Measurements from ENCODE around the gene LDB3. TPM values are rescaled to one million over a fixed set of nuclear protein-coding genes. Genes with fewer than 3 reads are reported as not detected.

The LDB3 gene
- total and polyA plus RNA-seq, 9 of the 15 experiments (the other 6 are each of a cell fraction or from before 2014, with no cell fraction given): 0.03 TPM; not detected in 8

DNA sequence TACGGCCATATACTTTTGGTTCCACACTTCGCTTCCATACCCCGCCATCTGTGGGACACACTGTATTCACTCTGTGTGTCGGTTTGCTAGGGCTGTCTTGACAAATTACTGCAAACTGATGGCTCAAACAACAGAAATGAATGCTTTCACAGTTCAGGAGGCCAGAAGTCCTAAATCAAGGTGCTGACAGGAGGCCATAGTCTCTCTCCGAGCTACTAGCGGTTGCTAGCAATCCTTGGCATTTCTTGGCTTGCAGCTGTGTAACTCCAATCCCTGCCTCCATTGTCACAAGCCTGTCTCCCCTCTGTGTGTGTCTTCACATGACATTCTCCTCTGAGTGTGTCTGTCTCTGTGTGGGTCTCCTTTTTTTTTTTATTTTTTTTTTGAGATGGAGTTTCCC lies 59.2 kb downstream of the LDB3 start (continued):
- TF ChIP-seq ETS2 (tag; IDR thresholded peaks at IDR 0.05; ENCODE audit: borderline replicate concordance, poor library complexity, severe bottlenecking): no peak
- TF ChIP-seq, protein P1, sequence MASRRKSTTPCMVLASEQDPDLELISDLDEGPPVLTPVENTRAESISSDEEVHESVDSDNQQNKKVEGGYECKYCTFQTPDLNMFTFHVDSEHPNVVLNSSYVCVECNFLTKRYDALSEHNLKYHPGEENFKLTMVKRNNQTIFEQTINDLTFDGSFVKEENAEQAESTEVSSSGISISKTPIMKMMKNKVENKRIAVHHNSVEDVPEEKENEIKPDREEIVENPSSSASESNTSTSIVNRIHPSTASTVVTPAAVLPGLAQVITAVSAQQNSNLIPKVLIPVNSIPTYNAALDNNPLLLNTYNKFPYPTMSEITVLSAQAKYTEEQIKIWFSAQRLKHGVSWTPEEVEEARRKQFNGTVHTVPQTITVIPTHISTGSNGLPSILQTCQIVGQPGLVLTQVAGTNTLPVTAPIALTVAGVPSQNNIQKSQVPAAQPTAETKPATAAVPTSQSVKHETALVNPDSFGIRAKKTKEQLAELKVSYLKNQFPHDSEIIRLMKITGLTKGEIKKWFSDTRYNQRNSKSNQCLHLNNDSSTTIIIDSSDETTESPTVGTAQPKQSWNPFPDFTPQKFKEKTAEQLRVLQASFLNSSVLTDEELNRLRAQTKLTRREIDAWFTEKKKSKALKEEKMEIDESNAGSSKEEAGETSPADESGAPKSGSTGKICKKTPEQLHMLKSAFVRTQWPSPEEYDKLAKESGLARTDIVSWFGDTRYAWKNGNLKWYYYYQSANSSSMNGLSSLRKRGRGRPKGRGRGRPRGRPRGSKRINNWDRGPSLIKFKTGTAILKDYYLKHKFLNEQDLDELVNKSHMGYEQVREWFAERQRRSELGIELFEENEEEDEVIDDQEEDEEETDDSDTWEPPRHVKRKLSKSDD (conservative IDR thresholded peaks at IDR 0.05; ENCODE audit: low read length): no peak
- no peak for TF ChIP-seq RBFOX2 (IDR thresholded peaks at IDR 0.05; ENCODE audit: low read depth, low read length)
- no peak for TF ChIP-seq SPI1 (IDR thresholded peaks at IDR 0.05; ENCODE audit: borderline replicate concordance, low read depth, low read length)
- TF ChIP-seq HMGXB4 (CRISPR knock-in tag; IDR thresholded peaks at IDR 0.05): no peak
- TF ChIP-seq, protein P2, sequence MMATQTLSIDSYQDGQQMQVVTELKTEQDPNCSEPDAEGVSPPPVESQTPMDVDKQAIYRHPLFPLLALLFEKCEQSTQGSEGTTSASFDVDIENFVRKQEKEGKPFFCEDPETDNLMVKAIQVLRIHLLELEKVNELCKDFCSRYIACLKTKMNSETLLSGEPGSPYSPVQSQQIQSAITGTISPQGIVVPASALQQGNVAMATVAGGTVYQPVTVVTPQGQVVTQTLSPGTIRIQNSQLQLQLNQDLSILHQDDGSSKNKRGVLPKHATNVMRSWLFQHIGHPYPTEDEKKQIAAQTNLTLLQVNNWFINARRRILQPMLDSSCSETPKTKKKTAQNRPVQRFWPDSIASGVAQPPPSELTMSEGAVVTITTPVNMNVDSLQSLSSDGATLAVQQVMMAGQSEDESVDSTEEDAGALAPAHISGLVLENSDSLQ (IDR thresholded peaks at IDR 0.05): peak; percentile 42; the same call in 1 of the 2 replicates
